OCI-LY7 (cell line): ENCODE results near the gene CACNA1D. TPM values are rescaled to one million over a fixed set of nuclear protein-coding genes. Genes with fewer than 3 reads are reported as not detected.

Source experiments
- BruUV-seq: library from RNA; stranded (reverse); fragments of 400-500 nt; replicated peaks from 2 replicates; lab custom pipeline; 2021; lab: Mats Ljungman, UMichigan
- CTCF ChIA-PET: fragments of 300-600 bp; sonication (Branson Sonifier 250); formaldehyde crosslinking; loops from one replicate; lab custom pipeline; 2022; ENCODE audit warnings: antibody characterized with exemption; ENCODE audit not compliant: unreplicated experiment; lab: Charles Lee
- POLR2A ChIA-PET: fragments of 300-600 bp; sonication (Branson Sonifier 250); formaldehyde crosslinking; loops from one replicate; lab custom pipeline; 2022; ENCODE audit warnings: antibody characterized with exemption; lab: Charles Lee
- DNase-seq: peaks from one replicate; pipeline ENCODE4 v3.0.0-alpha.2; 2015; ENCODE audit warnings: low spot score
- H2AFZ ChIP-seq: fragments of 200-600 bp; sonication (generic), shearing (Covaris generic); 2 replicates; pipeline ENCODE4 v1.6.1; 2014; ENCODE audit warnings: mild to moderate bottlenecking, antibody characterized with exemption, low read length, moderate library complexity
- H3K27ac ChIP-seq: fragments of 200-600 bp; sonication (generic); 2 replicates; pipeline ENCODE4 v1.5.1; 2014; ENCODE audit warnings: mixed run types, low read depth, mild to moderate bottlenecking, moderate library complexity, low read length, inconsistent platforms; ENCODE audit not compliant: poor library complexity, severe bottlenecking
- H3K36me3 ChIP-seq: fragments of 200-600 bp; sonication (generic); 2 replicates; pipeline ENCODE4 v1.6.1; 2014; ENCODE audit warnings: mild to moderate bottlenecking, antibody characterized with exemption, low read length, moderate library complexity, mixed read lengths; ENCODE audit not compliant: insufficient read depth
- H3K4me1 ChIP-seq: fragments of 200-600 bp; sonication (generic); 2 replicates; pipeline ENCODE4 v1.5.1; 2014; ENCODE audit warnings: mild to moderate bottlenecking, low read length; ENCODE audit not compliant: insufficient read depth, poor library complexity, severe bottlenecking
- H3K4me2 ChIP-seq: fragments of 200-600 bp; sonication (generic); 2 replicates; pipeline ENCODE4 v1.6.1; 2014; ENCODE audit warnings: mild to moderate bottlenecking, low read length
- H3K4me3 ChIP-seq: fragments of 200-600 bp; sonication (generic); 2 replicates; pipeline ENCODE4 v1.5.1; 2014; ENCODE audit warnings: mild to moderate bottlenecking, low read depth, low read length; ENCODE audit not compliant: poor library complexity, severe bottlenecking
- H3K79me2 ChIP-seq: fragments of 200-600 bp; sonication (generic); 2 replicates; pipeline ENCODE4 v1.6.1; 2016; ENCODE audit warnings: low read depth, mild to moderate bottlenecking, low read length, moderate library complexity, mixed read lengths; ENCODE audit not compliant: insufficient read depth
- H3K9me2 ChIP-seq: fragments of 200-600 bp; sonication (generic); 2 replicates; pipeline ENCODE4 v1.6.1; 2016; ENCODE audit warnings: mild to moderate bottlenecking, low read length, mixed read lengths; ENCODE audit not compliant: insufficient read depth
- H3K9me3 ChIP-seq: fragments of 200-600 bp; sonication (generic); 2 replicates; pipeline ENCODE4 v1.6.1; 2014; ENCODE audit warnings: mild to moderate bottlenecking, mixed run types, low read length, mixed read lengths
- H4K20me1 ChIP-seq: fragments of 200-600 bp; sonication (generic); 2 replicates; pipeline ENCODE4 v1.6.1; 2014; ENCODE audit warnings: mild to moderate bottlenecking, antibody characterized with exemption, low read length, moderate library complexity, mixed read lengths; ENCODE audit not compliant: insufficient read depth
- CTCF ChIP-seq: fragments of 200-600 bp; sonication (generic); conservative IDR thresholded peaks from 2 replicates; pipeline ENCODE4 v1.5.1; 2014; ENCODE audit warnings: mild to moderate bottlenecking, antibody characterized with exemption, low read length, moderate library complexity, mixed read lengths
- EZH2phosphoT487 ChIP-seq: fragments of 200-600 bp; sonication (generic); IDR thresholded peaks from 2 replicates; pipeline ENCODE4 v1.6.1; 2018; ENCODE audit warnings: low read depth, borderline replicate concordance, mild to moderate bottlenecking, mixed run types, antibody characterized with exemption, low read length, moderate library complexity, mixed read lengths
- intact Hi-C: fragments of 100-400 bp; cut with micrococcal nuclease; formaldehyde crosslinking; loops from one replicate; pipeline ENCODE4 v1.10.0; 2022; ENCODE audit not compliant: unreplicated experiment
- total RNA-seq, 2 experiments: library from RNA; depleted of rRNA in 1 of 2; stranded (reverse); fragments of >200 nt in 1 of 2; shearing (Covaris generic) in 1 of 2; gene quantifications; 2 replicates each; pipeline ENCODE4 v1.2.3, GENCODE V29; 2014 to 2022

Gene CACNA1D
- total RNA-seq, 2 experiments from 2014 or later = 0.42 TPM; not detected in 1

GRCh38 chr3:53747559-53747958 lies 253.1 kb downstream of the CACNA1D start:
- Histone ChIP-seq H3K79me2 (no peaks in the 10 kb centered on the region), H3K4me1 (peaks cover 21% of the 10 kb centered on the region), H3K36me3 (no peaks in the 10 kb centered on the region), H3K9me3 (no peaks in the 10 kb centered on the region), H3K4me3 (no peak overlapping the region), H2AFZ (no peak overlapping the region), H3K9me2 (no peaks in the 10 kb centered on the region), H3K27ac (no peak overlapping the region), H3K4me2 (no peak overlapping the region), H4K20me1 (no peaks in the 10 kb centered on the region)
- POLR2A ChIA-PET = no interaction called here
- intact Hi-C loops = loop anchor here (5.0 kb wide), 1 partner anchor 95 kb away; no protein-coding TSS in a partner anchor
- CTCF ChIA-PET = no interaction called here
- DNase-seq = no peak
- TF ChIP-seq CTCF = no peak
- TF ChIP-seq EZH2phosphoT487 = no peak
- BruUV-seq = no TSS peak

- TF ChIP-seq EZH2phosphoT487 (no peak), CTCF (no peak)
- Histone ChIP-seq H3K4me2 (peak overlapping the region; percentile 46), H3K4me1 (peaks cover 27% of the 10 kb centered on the region), H2AFZ (no peak overlapping the region), H3K4me3 (no peak overlapping the region), H3K79me2 (no peaks in the 10 kb centered on the region), H3K9me3 (no peaks in the 10 kb centered on the region), H4K20me1 (no peaks in the 10 kb centered on the region), H3K27ac (no peak overlapping the region), H3K9me2 (no peaks in the 10 kb centered on the region), H3K36me3 (no peaks in the 10 kb centered on the region)
- no TSS peak for BruUV-seq
- intact Hi-C loops = loop anchor here (5.0 kb wide), 1 partner anchor 94 kb away; no protein-coding TSS in a partner anchor
- POLR2A ChIA-PET = interaction anchor here (1.1 kb wide), 2 partner anchors 11 to 104 kb away, joined by 3 read pairs; no protein-coding TSS in a partner anchor
- DNase-seq = peak; percentile 71
- CTCF ChIA-PET = no interaction called here
These were observed 254.3 kb downstream of the CACNA1D start for GRCh38 chr3:53748512-53749271.

- no peaks in the 10 kb centered on the region for H3K9me2 ChIP-seq
- TF ChIP-seq EZH2phosphoT487 (no peak), CTCF (no peak)
- no peak overlapping the region for H2AFZ ChIP-seq
- no peaks in the 10 kb centered on the region for H3K79me2 ChIP-seq
- intact Hi-C loops = loop anchor here (5.0 kb wide), 1 partner anchor 93 kb away; no protein-coding TSS in a partner anchor
- no TSS peak for BruUV-seq
- no peak for DNase-seq
- H3K4me1 ChIP-seq = peaks cover 34% of the 10 kb centered on the region
- no peak overlapping the region for H3K27ac ChIP-seq
- no peak overlapping the region for H3K4me2 ChIP-seq
- H3K36me3 ChIP-seq = no peaks in the 10 kb centered on the region
- no peaks in the 10 kb centered on the region for H3K9me3 ChIP-seq
- no peaks in the 10 kb centered on the region for H4K20me1 ChIP-seq
- ChIA-PET POLR2A (interaction anchor here (1.1 kb wide), 1 partner anchor 10 kb away, joined by 3 read pairs; no protein-coding TSS in a partner anchor), CTCF (no interaction called here)
- no peak overlapping the region for H3K4me3 ChIP-seq
These were observed 255.0 kb downstream of the CACNA1D start for GRCh38 chr3:53749448-53749847.
